OCI-LY7 (cell line): ENCODE results near the gene AAR2. TPM values are rescaled to one million over a fixed set of nuclear protein-coding genes. Genes with fewer than 3 reads are reported as not detected.

ENCODE experiments used
- BruUV-seq: library from RNA; stranded (reverse); fragments of 400-500 nt; replicated peaks from 2 replicates; lab custom pipeline; 2021; lab: Mats Ljungman, UMichigan
- CTCF ChIA-PET: fragments of 300-600 bp; sonication (Branson Sonifier 250); formaldehyde crosslinking; loops from one replicate; lab custom pipeline; 2022; ENCODE audit warnings: antibody characterized with exemption; ENCODE audit not compliant: unreplicated experiment; lab: Charles Lee
- POLR2A ChIA-PET: fragments of 300-600 bp; sonication (Branson Sonifier 250); formaldehyde crosslinking; loops from one replicate; lab custom pipeline; 2022; ENCODE audit warnings: antibody characterized with exemption; lab: Charles Lee
- DNase-seq: peaks from one replicate; pipeline ENCODE4 v3.0.0-alpha.2; 2015; ENCODE audit warnings: low spot score
- H2AFZ ChIP-seq: fragments of 200-600 bp; sonication (generic), shearing (Covaris generic); 2 replicates; pipeline ENCODE4 v1.6.1; 2014; ENCODE audit warnings: mild to moderate bottlenecking, antibody characterized with exemption, low read length, moderate library complexity
- H3K27ac ChIP-seq: fragments of 200-600 bp; sonication (generic); 2 replicates; pipeline ENCODE4 v1.5.1; 2014; ENCODE audit warnings: mixed run types, low read depth, mild to moderate bottlenecking, moderate library complexity, low read length, inconsistent platforms; ENCODE audit not compliant: poor library complexity, severe bottlenecking
- H3K36me3 ChIP-seq: fragments of 200-600 bp; sonication (generic); 2 replicates; pipeline ENCODE4 v1.6.1; 2014; ENCODE audit warnings: mild to moderate bottlenecking, antibody characterized with exemption, low read length, moderate library complexity, mixed read lengths; ENCODE audit not compliant: insufficient read depth
- H3K4me1 ChIP-seq: fragments of 200-600 bp; sonication (generic); 2 replicates; pipeline ENCODE4 v1.5.1; 2014; ENCODE audit warnings: mild to moderate bottlenecking, low read length; ENCODE audit not compliant: insufficient read depth, poor library complexity, severe bottlenecking
- H3K4me2 ChIP-seq: fragments of 200-600 bp; sonication (generic); 2 replicates; pipeline ENCODE4 v1.6.1; 2014; ENCODE audit warnings: mild to moderate bottlenecking, low read length
- H3K4me3 ChIP-seq: fragments of 200-600 bp; sonication (generic); 2 replicates; pipeline ENCODE4 v1.5.1; 2014; ENCODE audit warnings: mild to moderate bottlenecking, low read depth, low read length; ENCODE audit not compliant: poor library complexity, severe bottlenecking
- H3K79me2 ChIP-seq: fragments of 200-600 bp; sonication (generic); 2 replicates; pipeline ENCODE4 v1.6.1; 2016; ENCODE audit warnings: low read depth, mild to moderate bottlenecking, low read length, moderate library complexity, mixed read lengths; ENCODE audit not compliant: insufficient read depth
- H3K9me2 ChIP-seq: fragments of 200-600 bp; sonication (generic); 2 replicates; pipeline ENCODE4 v1.6.1; 2016; ENCODE audit warnings: mild to moderate bottlenecking, low read length, mixed read lengths; ENCODE audit not compliant: insufficient read depth
- H3K9me3 ChIP-seq: fragments of 200-600 bp; sonication (generic); 2 replicates; pipeline ENCODE4 v1.6.1; 2014; ENCODE audit warnings: mild to moderate bottlenecking, mixed run types, low read length, mixed read lengths
- H4K20me1 ChIP-seq: fragments of 200-600 bp; sonication (generic); 2 replicates; pipeline ENCODE4 v1.6.1; 2014; ENCODE audit warnings: mild to moderate bottlenecking, antibody characterized with exemption, low read length, moderate library complexity, mixed read lengths; ENCODE audit not compliant: insufficient read depth
- CTCF ChIP-seq: fragments of 200-600 bp; sonication (generic); conservative IDR thresholded peaks from 2 replicates; pipeline ENCODE4 v1.5.1; 2014; ENCODE audit warnings: mild to moderate bottlenecking, antibody characterized with exemption, low read length, moderate library complexity, mixed read lengths
- EZH2phosphoT487 ChIP-seq: fragments of 200-600 bp; sonication (generic); IDR thresholded peaks from 2 replicates; pipeline ENCODE4 v1.6.1; 2018; ENCODE audit warnings: low read depth, borderline replicate concordance, mild to moderate bottlenecking, mixed run types, antibody characterized with exemption, low read length, moderate library complexity, mixed read lengths
- intact Hi-C: fragments of 100-400 bp; cut with micrococcal nuclease; formaldehyde crosslinking; loops from one replicate; pipeline ENCODE4 v1.10.0; 2022; ENCODE audit not compliant: unreplicated experiment
- total RNA-seq, 2 experiments: library from RNA; depleted of rRNA in 1 of 2; stranded (reverse); fragments of >200 nt in 1 of 2; shearing (Covaris generic) in 1 of 2; gene quantifications; 2 replicates each; pipeline ENCODE4 v1.2.3, GENCODE V29; 2014 to 2022

Gene AAR2
- total RNA-seq, 2 experiments from 2014 or later = 20.3 to 26.4 TPM

GRCh38 chr20:36301359-36302119, 65.3 kb downstream of the AAR2 start:
- Histone ChIP-seq H3K36me3 (no peaks in the 10 kb centered on the region), H3K9me2 (no peaks in the 10 kb centered on the region), H3K4me3 (no peak overlapping the region), H3K4me1 (no peaks in the 10 kb centered on the region), H2AFZ (no peak overlapping the region), H3K9me3 (no peaks in the 10 kb centered on the region), H3K27ac (no peak overlapping the region), H3K79me2 (no peaks in the 10 kb centered on the region), H4K20me1 (no peaks in the 10 kb centered on the region), H3K4me2 (no peak overlapping the region)
- CTCF ChIA-PET = no interaction called here
- no peak for TF ChIP-seq EZH2phosphoT487
- TF ChIP-seq CTCF = no peak
- DNase-seq = no peak
- POLR2A ChIA-PET = no interaction called here
- no TSS peak for BruUV-seq
- intact Hi-C loops = no loop called here

- no TSS peak for BruUV-seq
- Histone ChIP-seq H2AFZ (no peak overlapping the region), H4K20me1 (no peaks in the 10 kb centered on the region), H3K27ac (no peak overlapping the region), H3K36me3 (no peaks in the 10 kb centered on the region), H3K79me2 (no peaks in the 10 kb centered on the region), H3K4me2 (no peak overlapping the region), H3K9me2 (no peaks in the 10 kb centered on the region), H3K4me1 (no peaks in the 10 kb centered on the region), H3K4me3 (no peak overlapping the region), H3K9me3 (no peaks in the 10 kb centered on the region)
- intact Hi-C loops = no loop called here
- no peak for TF ChIP-seq CTCF
- TF ChIP-seq EZH2phosphoT487 = no peak
- POLR2A ChIA-PET = interaction anchor here (0.7 kb wide), 1 partner anchor 169 kb away, joined by 4 read pairs; no protein-coding TSS in a partner anchor
- CTCF ChIA-PET = no interaction called here
- DNase-seq = no peak
Observed at GRCh38 chr20:36303020-36303595, 66.8 kb downstream of the AAR2 start.

DNA sequence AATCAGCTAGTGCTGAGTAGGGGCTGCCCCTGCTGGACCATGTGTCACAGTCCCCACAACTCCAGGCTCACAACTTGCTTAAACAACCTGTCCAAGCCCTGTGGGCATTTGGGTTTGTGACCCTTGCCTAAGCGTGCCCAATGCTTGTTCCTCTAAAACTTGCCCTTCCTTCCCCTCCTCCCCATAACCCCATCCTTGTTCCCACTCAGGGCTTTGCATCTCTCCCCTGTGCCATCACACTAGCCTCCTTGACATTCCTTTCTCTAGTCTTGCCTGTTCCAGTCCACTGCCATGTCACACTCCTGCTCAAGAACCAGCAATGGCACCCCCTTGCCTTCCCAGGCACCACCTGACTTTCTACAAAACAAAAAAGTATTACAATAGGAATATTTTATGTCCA, 67.6 kb downstream of the AAR2 start:
- Histone ChIP-seq H3K27ac (no peak overlapping the region), H3K9me3 (no peaks in the 10 kb centered on the region), H2AFZ (no peak overlapping the region), H3K9me2 (no peaks in the 10 kb centered on the region), H3K36me3 (no peaks in the 10 kb centered on the region), H3K79me2 (no peaks in the 10 kb centered on the region), H3K4me3 (no peak overlapping the region), H4K20me1 (no peaks in the 10 kb centered on the region), H3K4me1 (no peaks in the 10 kb centered on the region), H3K4me2 (no peak overlapping the region)
- DNase-seq = no peak
- intact Hi-C loops = no loop called here
- TF ChIP-seq EZH2phosphoT487 = no peak
- TF ChIP-seq CTCF = no peak
- BruUV-seq = no TSS peak
- CTCF ChIA-PET = no interaction called here
- POLR2A ChIA-PET = interaction anchor here (0.7 kb wide), 1 partner anchor 169 kb away, joined by 4 read pairs; no protein-coding TSS in a partner anchor
